ES-I3 (cell line): Measurements from ENCODE around the gene PPP1R14C.

ENCODE experiments used
- H3K36me3 ChIP-seq: 2 replicates; pipeline ENCODE4 v1.6.1; 2013; ENCODE audit warnings: mild to moderate bottlenecking, low read length, control low read depth, moderate library complexity; ENCODE audit not compliant: insufficient read depth
- H3K4me1 ChIP-seq: 2 replicates; pipeline ENCODE4 v1.6.1; 2013; ENCODE audit warnings: mild to moderate bottlenecking, control low read depth, low read length; ENCODE audit not compliant: insufficient read depth
- H3K9ac ChIP-seq: 2 replicates; pipeline ENCODE4 v1.6.1; 2013; ENCODE audit warnings: low read depth, mild to moderate bottlenecking, low read length, moderate library complexity
- H3K9me3 ChIP-seq: 2 replicates; pipeline ENCODE4 v1.6.1; 2013; ENCODE audit warnings: mild to moderate bottlenecking, low read length, moderate library complexity; ENCODE audit not compliant: control insufficient read depth, insufficient read depth

Gene PPP1R14C

DNA sequence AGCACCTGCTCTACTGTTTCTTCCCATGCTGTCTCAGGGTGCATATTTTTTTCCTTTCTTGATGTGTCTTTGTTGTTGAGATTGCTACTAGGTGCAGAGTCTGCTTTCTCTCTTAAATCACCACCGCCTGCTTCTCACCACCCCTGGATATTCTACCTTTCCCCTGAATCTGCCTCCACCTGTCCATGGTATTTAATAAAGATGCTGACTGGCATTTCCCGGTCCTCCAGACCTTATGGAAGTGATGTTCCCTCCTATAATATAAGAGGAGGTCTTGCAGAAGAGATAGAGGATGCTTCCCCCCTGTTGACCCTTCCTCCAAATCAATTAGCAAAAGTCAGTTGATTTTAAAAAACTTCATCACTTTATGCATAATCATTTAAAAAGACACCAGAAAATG lies 118.1 kb downstream of the PPP1R14C start:
- H3K9me3 ChIP-seq = no peaks in the 10 kb centered on the region
- no peaks in the 10 kb centered on the region for H3K4me1 ChIP-seq
- H3K9ac ChIP-seq = no peak overlapping the region
- no peaks in the 10 kb centered on the region for H3K36me3 ChIP-seq

DNA sequence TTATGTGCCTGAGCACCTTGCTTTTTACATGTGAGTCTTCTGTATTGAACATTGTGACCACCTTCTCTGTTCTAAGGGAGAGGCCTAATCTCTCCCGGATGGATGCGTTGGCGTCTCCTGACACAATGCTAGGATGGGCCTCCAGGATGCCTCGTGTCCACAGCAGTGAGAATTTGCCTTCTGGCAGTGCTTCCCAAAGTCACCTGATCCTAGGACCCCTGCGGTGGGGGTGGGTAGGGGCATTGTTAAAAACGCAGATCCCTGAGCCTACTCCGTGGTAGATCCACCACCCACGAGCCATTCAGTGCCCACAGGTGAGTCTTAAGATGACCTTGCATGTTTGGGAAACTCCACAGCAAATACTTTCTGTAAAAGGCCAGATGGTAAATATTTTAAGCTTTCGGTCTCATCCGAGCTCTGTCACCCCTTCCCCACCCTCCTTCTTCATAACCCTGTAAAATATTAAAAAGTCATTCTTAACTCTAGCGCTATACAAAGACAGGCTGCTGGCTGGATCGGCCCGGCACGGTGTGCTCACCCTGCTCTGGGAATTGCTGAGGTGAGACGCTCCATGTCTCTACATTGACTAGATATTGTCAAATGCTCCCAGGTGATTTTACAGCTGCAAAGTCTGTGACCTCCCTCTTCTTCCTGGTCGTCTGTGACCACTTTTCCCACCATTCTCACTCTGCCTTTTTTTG lies 119.3 kb downstream of the PPP1R14C start:
- no peak overlapping the region for H3K9ac ChIP-seq
- H3K4me1 ChIP-seq = no peaks in the 10 kb centered on the region
- H3K36me3 ChIP-seq = no peaks in the 10 kb centered on the region
- H3K9me3 ChIP-seq = no peaks in the 10 kb centered on the region

DNA sequence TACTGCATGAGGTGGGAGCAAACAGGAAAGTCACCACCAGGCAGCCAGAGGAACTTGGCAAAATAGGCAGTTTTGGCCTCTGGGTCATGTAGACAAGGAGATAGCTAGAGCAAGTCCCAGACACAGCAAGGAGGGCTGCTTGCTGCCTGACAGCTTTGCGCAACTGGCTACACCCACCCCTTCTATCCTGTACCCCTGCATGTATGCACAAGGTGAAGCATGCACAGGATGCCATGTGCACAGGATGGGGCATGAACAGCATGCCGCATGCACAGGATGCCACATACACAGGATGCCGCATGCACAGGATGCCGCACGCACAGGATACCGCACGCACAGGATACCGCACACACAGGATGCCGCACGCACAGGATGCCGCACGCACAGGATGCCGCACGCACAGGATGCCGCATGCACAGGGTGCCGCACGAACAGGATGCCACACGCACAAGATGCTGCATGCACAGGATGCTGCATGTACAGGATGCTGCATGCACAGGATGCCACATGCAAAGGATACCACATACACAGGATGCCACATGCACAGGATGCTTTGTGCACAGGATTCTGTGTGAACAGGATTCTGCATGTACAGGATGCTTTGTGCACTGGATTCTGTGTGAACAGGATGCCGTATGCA lies 121.0 kb downstream of the PPP1R14C start:
- Histone ChIP-seq H3K9me3 (no peaks in the 10 kb centered on the region), H3K4me1 (no peaks in the 10 kb centered on the region), H3K9ac (no peak overlapping the region), H3K36me3 (no peaks in the 10 kb centered on the region)

DNA sequence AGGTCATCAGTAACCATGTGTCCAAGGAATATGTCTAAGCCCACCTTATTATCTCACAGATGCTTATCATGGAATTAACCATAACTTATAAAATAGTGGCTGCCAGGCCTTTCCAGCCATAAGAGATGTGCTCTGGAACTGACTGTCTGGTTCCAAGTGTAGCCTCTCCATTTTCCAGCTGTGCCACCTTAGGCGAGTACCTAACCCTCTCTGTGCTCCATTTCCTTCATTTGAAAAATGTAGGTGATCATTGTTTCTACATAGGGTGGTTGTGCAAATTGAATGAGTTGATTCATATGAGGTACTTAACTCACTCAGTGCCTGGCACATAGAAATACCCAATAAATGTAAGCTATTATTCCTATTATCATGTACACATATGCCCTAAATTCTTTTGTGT lies 123.5 kb downstream of the PPP1R14C start:
- Histone ChIP-seq H3K4me1 (no peaks in the 10 kb centered on the region), H3K9me3 (no peaks in the 10 kb centered on the region), H3K36me3 (no peaks in the 10 kb centered on the region), H3K9ac (no peak overlapping the region)

DNA sequence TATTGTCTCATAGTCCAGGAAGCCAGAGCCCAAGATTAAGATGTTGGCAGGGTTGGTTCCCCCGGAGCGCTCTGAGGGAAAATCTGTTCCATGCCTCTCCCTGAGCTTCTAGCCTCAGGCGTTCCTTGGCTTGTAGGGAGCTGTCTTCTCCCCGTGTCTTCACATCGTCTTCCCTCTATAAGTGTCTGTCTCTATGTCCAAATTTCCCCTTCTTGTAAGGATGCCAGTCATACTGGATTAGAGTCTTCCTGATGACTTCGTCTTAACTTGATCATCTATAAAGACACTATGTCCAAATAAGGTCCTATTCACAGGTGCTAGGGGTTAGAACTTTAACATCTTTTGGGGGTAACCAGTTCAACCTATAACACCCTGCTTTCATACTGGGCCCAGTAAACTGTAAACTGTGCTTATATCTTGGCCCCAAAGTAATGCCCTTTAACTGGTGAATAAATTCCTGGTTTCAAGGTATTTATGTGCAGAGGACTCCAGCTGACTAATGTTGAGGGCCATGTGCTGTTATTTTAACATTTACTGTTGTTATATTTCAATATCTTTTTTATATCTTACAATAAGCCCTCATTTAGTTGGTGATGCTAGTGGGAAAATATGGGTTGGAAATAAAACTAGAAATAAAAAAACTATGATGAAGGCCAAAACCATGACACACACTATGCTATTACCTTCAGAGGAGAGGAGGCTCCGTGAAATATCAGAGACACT lies 124.3 kb downstream of the PPP1R14C start:
- Histone ChIP-seq H3K4me1 (no peaks in the 10 kb centered on the region), H3K9me3 (no peaks in the 10 kb centered on the region), H3K9ac (no peak overlapping the region), H3K36me3 (no peaks in the 10 kb centered on the region)

DNA sequence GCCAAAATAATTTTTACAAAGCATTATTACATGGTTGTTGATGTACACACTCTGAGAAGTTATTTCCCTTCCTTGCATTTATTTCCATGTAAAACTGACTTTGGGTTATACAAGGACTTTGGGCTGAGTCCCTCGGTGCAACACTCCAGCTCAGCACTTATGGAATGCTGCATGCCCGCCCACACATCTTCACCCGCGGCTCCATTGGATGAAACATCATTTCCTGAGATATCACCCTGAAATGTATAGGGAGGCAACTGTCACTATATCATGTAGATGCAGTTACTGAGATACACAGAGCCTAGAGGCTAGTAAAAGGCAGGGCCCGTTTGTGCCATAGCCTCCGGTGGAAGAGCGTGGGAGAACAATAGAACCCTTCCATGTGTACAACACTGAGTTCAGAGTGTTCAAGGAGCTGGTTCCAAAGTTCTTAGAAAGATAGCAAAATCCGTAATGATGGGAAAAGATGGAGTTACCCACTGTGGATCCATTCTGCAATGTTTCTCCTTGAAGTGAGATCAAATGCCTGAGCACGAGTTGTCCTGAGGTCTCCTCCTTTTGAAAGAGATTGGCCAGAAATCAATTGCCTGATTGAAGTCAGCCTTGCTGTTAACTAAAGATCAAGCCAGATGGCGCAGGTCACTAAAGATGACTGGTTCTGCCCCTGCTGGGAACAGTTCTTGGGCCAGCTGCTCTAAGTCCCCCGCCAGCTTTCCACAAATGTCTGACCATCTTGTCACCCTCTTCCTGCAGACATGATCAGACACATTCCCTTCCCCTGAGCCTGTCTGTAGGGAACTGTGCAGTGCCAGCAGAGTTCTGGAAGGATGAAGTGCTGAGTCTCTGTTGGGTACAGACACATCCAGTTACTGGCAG lies 125.1 kb downstream of the PPP1R14C start:
- no peaks in the 10 kb centered on the region for H3K4me1 ChIP-seq
- no peak overlapping the region for H3K9ac ChIP-seq
- H3K9me3 ChIP-seq = no peaks in the 10 kb centered on the region
- H3K36me3 ChIP-seq = no peaks in the 10 kb centered on the region

DNA sequence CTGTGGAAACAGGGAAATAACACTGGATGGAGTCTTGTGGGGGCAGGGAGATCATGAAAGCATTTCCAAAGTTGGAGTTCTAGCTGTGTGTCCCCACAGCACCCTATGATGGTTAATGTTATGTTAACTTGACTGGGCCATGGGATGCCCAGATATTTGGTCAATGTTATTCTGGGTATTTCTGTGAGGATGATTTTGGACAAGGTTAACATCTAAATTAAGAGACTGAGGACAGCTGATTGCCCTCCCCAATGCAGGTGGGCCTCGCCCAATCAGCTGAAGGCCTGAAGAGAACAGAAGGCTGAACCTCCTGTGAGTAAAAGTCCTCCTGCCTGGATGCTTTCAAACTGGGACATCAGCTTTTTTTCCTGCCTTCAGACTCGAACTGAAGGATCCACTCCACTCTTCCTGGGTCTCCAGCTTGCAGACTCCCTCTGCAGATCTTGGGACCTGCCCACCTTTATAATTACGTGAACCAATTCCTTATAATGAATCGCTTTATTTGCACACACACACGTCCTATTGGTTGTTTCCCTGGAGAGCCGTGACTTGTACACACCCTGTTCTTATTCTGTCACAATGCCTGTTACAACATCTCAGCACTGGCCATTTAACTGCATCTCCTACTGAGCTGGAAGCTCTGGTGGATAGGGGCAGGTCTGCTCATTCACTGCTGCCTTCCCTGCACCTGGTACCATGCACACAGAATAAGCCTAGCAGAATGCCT lies 126.4 kb downstream of the PPP1R14C start:
- Histone ChIP-seq H3K4me1 (no peaks in the 10 kb centered on the region), H3K36me3 (no peaks in the 10 kb centered on the region), H3K9ac (no peak overlapping the region), H3K9me3 (no peaks in the 10 kb centered on the region)

DNA sequence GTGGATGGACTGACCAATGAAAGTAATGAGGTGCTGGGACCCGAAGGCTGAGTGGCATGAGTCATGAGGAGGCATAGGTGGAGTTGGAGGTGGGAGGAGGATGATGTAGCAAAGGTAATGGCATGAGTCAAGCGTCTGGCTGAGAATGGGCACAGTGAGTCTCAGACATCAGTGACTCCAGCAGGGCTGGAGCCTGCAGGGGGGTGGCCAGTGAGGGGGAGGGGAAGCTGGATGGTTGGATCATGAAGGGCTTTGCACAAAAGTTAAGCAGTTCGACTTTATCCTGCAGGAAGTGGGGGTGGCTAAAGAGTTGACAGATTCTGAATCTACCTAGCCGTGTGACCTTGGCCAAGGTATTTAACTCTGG lies 127.0 kb downstream of the PPP1R14C start:
- no peaks in the 10 kb centered on the region for H3K4me1 ChIP-seq
- no peaks in the 10 kb centered on the region for H3K9me3 ChIP-seq
- H3K9ac ChIP-seq = no peak overlapping the region
- no peaks in the 10 kb centered on the region for H3K36me3 ChIP-seq

DNA sequence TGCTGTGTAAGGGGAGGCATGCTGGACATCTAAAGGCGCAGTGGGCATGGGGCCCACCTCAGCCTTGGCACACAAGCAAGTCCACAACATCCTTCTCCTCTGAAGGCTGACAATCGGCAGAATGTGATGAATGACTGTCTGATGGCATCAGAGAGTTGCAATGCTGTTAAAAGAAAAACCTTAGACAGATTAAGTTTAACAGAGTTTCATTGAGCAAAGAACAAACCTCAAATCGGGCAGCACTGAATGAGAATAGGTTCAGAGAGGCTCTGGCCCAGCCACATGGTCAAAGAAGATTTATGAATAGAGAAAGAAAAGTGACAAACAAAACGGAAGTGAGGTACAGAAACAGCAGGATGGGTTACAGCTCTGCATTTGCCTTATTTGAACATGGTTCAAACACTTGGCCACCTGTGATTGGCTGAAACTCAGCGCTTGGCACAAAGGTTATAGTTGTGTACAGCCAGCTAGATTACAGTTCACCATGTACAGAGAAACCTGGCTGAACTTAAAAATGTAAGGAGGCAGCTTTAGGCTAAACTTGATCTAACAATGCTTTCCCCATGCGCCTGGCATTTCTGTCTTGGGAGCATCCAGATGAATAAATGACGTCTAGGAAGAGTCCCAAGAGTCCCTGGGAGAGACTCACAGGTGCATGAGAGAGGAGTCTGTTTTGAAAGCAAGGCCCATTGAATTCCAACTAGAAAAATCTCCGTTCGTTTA lies 127.6 kb downstream of the PPP1R14C start:
- H3K9ac ChIP-seq = no peak overlapping the region
- H3K4me1 ChIP-seq = no peaks in the 10 kb centered on the region

DNA sequence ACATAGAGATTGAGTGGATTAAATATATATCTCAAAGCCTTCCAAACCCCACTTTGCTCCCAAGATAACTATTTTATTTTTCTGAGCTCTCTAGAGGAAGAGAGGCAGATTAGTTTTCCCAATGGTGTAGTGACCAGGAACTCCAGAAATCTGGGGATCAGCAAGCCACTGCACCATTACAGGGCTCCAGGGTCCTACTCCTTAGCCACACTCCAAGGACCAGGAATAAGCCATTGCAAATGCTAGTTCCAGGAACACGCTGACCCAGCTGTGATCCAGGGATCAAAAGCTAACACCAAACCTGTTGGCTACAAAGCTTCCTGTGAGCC lies 128.3 kb downstream of the PPP1R14C start:
- Histone ChIP-seq H3K9ac (no peak overlapping the region), H3K9me3 (no peaks in the 10 kb centered on the region), H3K36me3 (no peaks in the 10 kb centered on the region), H3K4me1 (no peaks in the 10 kb centered on the region)

More for the DNA sequence above, 127.6 kb downstream of the PPP1R14C start:
- Histone ChIP-seq H3K9me3 (no peaks in the 10 kb centered on the region), H3K36me3 (no peaks in the 10 kb centered on the region)

DNA sequence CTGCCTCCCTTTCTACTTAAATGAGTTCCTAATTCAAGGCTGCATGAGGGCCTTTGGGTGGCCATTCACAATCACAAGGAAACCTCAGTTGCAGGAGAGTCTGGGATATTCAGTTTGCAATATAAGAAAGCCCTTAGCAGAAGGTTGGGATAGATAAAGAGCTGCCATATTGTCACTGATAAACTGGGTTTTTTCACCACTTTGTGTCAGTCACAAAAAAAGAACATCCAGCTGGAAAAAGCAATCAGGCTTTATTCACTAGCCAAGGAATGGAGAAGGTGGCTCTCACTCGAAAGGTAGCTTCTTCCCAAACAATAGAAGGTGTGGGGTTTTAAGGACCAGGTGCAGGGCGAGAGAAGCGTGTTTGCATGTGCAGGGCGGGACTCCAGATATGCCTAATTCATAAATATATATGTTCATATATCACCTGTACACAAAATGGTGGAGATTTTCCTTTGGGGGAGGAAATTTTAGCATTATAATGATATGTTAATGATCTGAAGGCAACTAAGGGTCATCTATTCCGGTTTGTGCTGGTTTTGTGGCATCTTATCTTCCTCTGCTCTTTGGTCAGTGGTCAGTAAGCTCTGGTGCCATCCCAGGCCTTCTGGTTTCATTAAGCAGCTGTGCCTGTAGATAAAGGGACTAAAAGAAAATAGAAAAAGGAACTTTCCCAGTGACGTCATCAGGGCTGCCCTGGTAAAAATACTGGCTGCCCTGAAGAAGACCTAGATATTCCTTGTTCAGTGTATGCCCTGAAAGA lies 128.8 kb downstream of the PPP1R14C start:
- Histone ChIP-seq H3K9me3 (no peaks in the 10 kb centered on the region), H3K9ac (no peak overlapping the region), H3K4me1 (no peaks in the 10 kb centered on the region), H3K36me3 (no peaks in the 10 kb centered on the region)

DNA sequence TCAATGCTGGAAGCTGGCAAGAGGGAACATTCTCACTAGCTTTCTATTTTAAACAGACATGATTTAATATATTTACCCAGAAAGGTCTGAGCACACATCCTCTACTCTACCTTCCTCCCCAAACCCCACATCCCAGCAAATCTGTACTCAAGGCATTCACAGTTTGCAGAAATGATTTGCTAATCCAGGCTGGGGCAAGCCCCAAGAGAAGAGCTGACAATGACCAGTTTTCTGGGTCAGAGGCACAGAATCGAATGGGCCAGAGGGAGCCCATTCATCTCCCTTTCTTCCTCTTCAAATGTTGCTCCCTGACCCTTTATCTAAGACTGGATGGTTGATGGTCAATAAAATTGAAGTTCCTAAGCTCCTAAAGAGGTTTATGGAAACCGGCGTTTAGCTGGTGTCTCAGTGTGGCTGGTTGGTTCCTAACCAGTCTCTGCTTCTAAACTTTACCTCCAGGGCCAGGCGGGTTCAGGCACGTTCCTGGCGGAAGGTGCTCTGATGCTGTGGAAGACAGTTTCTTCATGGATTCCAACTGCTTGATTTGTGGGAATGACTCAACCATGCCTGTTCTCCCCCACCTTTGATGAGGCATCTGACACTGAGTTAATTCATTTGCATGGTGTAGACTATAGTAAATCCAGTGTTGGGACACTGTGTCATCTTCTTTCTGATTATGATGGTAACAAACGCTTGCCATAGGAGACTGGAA lies 129.6 kb downstream of the PPP1R14C start:
- no peaks in the 10 kb centered on the region for H3K36me3 ChIP-seq
- no peak overlapping the region for H3K9ac ChIP-seq
- H3K4me1 ChIP-seq = no peaks in the 10 kb centered on the region
- no peaks in the 10 kb centered on the region for H3K9me3 ChIP-seq
